ENCODE results near the gene GALNT1. TPM values are rescaled to one million over a fixed set of nuclear protein-coding genes. Genes with fewer than 3 reads are reported as not detected.

The GALNT1 gene
- total and polyA plus RNA-seq, 10 of the 15 experiments (the other 5 are each of a cell fraction or from before 2014, with no cell fraction given), result 8.0 to 53.7 (median 29.9) TPM

- H2AFZ ChIP-seq (ENCODE audit: control insufficient read depth, low read depth, low read length), result no peak overlapping the region; the same call in 1 of the 2 replicates
- RAD21 ChIA-PET (ENCODE audit: unreplicated experiment), result no interaction called here
- WGBS (ENCODE audit: insufficient coverage, insufficient replicate concordance, low lambda C conversion rate, missing lambda C conversion rate), result 26% methylated on average over 3 of the region's 3 CpGs
- TF ChIP-seq EP300 (IDR thresholded peaks at IDR 0.05; ENCODE audit: borderline replicate concordance in 1 of 2, control insufficient read depth in 1 of 2, low read depth in 2 of 2, low read length in 2 of 2) (no peak), EGR1 (IDR thresholded peaks at IDR 0.05; ENCODE audit: borderline replicate concordance in 1 of 2, low read depth in 2 of 2, low read length in 2 of 2) (no peak), NBN (IDR thresholded peaks at IDR 0.05) (no peak), CBX3 (IDR thresholded peaks at IDR 0.05; ENCODE audit: borderline replicate concordance, low read depth) (no peak), NFYB (IDR thresholded peaks at IDR 0.05; ENCODE audit: insufficient read depth, low read depth, low read length) (no peak), NFYA (IDR thresholded peaks at IDR 0.05; ENCODE audit: borderline replicate concordance, low read depth, low read length) (no peak), SPI1 (IDR thresholded peaks at IDR 0.05; ENCODE audit: borderline replicate concordance, insufficient read depth, low read depth, low read length) (no peak), MEF2A (IDR thresholded peaks at IDR 0.05; ENCODE audit: insufficient read depth, low read depth, low read length) (no peak), NR2F1 (conservative IDR thresholded peaks at IDR 0.05) (no peak), JUND (IDR thresholded peaks at IDR 0.05; ENCODE audit: low read depth, low read length) (no peak), HDAC6 (IDR thresholded peaks at IDR 0.05; ENCODE audit: unreplicated experiment) (no peak), TBL1XR1 (IDR thresholded peaks at IDR 0.05; ENCODE audit: low read depth, low read length) (no peak), ETV6 (conservative IDR thresholded peaks at IDR 0.05 in 1 of 2, IDR thresholded peaks at IDR 0.05 in 1 of 2; ENCODE audit: borderline replicate concordance in 1 of 2, low read depth in 1 of 2) (no peak), MYB (IDR thresholded peaks at IDR 0.05; ENCODE audit: borderline replicate concordance, low read depth, low read length) (no peak)
- TF ChIP-seq, protein P1, sequence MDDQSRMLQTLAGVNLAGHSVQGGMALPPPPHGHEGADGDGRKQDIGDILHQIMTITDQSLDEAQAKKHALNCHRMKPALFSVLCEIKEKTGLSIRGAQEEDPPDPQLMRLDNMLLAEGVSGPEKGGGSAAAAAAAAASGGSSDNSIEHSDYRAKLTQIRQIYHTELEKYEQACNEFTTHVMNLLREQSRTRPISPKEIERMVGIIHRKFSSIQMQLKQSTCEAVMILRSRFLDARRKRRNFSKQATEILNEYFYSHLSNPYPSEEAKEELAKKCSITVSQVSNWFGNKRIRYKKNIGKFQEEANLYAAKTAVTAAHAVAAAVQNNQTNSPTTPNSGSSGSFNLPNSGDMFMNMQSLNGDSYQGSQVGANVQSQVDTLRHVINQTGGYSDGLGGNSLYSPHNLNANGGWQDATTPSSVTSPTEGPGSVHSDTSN (IDR thresholded peaks at IDR 0.05; ENCODE audit: insufficient replicate concordance, low read depth, low read length), result no peak
- TF ChIP-seq, protein P2, sequence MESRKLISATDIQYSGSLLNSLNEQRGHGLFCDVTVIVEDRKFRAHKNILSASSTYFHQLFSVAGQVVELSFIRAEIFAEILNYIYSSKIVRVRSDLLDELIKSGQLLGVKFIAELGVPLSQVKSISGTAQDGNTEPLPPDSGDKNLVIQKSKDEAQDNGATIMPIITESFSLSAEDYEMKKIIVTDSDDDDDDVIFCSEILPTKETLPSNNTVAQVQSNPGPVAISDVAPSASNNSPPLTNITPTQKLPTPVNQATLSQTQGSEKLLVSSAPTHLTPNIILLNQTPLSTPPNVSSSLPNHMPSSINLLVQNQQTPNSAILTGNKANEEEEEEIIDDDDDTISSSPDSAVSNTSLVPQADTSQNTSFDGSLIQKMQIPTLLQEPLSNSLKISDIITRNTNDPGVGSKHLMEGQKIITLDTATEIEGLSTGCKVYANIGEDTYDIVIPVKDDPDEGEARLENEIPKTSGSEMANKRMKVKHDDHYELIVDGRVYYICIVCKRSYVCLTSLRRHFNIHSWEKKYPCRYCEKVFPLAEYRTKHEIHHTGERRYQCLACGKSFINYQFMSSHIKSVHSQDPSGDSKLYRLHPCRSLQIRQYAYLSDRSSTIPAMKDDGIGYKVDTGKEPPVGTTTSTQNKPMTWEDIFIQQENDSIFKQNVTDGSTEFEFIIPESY (IDR thresholded peaks at IDR 0.05), result no peak
- TF ChIP-seq, protein P3, sequence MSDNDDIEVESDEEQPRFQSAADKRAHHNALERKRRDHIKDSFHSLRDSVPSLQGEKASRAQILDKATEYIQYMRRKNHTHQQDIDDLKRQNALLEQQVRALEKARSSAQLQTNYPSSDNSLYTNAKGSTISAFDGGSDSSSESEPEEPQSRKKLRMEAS (IDR thresholded peaks at IDR 0.05; ENCODE audit: low read depth, low read length), result no peak
- TF ChIP-seq, protein P4, sequence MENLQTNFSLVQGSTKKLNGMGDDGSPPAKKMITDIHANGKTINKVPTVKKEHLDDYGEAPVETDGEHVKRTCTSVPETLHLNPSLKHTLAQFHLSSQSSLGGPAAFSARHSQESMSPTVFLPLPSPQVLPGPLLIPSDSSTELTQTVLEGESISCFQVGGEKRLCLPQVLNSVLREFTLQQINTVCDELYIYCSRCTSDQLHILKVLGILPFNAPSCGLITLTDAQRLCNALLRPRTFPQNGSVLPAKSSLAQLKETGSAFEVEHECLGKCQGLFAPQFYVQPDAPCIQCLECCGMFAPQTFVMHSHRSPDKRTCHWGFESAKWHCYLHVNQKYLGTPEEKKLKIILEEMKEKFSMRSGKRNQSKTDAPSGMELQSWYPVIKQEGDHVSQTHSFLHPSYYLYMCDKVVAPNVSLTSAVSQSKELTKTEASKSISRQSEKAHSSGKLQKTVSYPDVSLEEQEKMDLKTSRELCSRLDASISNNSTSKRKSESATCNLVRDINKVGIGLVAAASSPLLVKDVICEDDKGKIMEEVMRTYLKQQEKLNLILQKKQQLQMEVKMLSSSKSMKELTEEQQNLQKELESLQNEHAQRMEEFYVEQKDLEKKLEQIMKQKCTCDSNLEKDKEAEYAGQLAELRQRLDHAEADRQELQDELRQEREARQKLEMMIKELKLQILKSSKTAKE (IDR thresholded peaks at IDR 0.05; ENCODE audit: low read depth, poor library complexity, severe bottlenecking), result no peak
Measured at GRCh38 chr18:35729991-35730668, 148.6 kb downstream of the GALNT1 start.

More at GRCh38 chr18:35729991-35730668, 148.6 kb downstream of the GALNT1 start:
- Histone ChIP-seq H3K27ac (ENCODE audit: control insufficient read depth, insufficient read depth) (no peak overlapping the region), H3K36me3 (ENCODE audit: control insufficient read depth in 2 of 2, insufficient read depth in 2 of 2, low read length in 1 of 2) (no peaks in the 10 kb centered on the region), H3K9ac (ENCODE audit: control insufficient read depth, insufficient read depth, low read length) (no peak overlapping the region), H3K9me3 (replicated peaks; ENCODE audit: control insufficient read depth, insufficient read depth, low read length) (no peaks in the 10 kb centered on the region), H3K27me3 (replicated peaks in 1 of 2; ENCODE audit: control insufficient read depth in 2 of 2, insufficient read depth in 2 of 2, low read length in 1 of 2) (no peaks in the 10 kb centered on the region; a peak in 1 of 4 replicates), H3K4me1 (ENCODE audit: control insufficient read depth, insufficient read depth, low read length) (no peaks in the 10 kb centered on the region), H3K79me2 (ENCODE audit: control insufficient read depth, insufficient read depth, low read length) (no peaks in the 10 kb centered on the region), H3K4me2 (ENCODE audit: control insufficient read depth, insufficient read depth) (no peak overlapping the region), H4K20me1 (ENCODE audit: control insufficient read depth, insufficient read depth) (no peaks in the 10 kb centered on the region), H3K4me3 (no peak overlapping the region)
- ATAC-seq (peak; percentile 65), FAIRE-seq (no peak), DNase-seq (ENCODE audit: low read depth, low spot score) (no peak)
- BruUV-seq (replicated peaks), result no TSS peak
- in situ Hi-C loops (cut with MboI), result no loop called here
- SMC1A ChIA-PET (ENCODE audit: uncharacterized antibody, unreplicated experiment), result no interaction called here
- CTCF ChIA-PET, result interaction anchor here (0.5 kb wide), 1 partner anchor 1099 kb away, joined by 3 read pairs; the partner anchor contains the start of genes KIAA1328 and TPGS2
- intact Hi-C loops (cut with micrococcal nuclease; ENCODE audit: unreplicated experiment), result no loop called here
- POLR2A ChIA-PET, result no interaction called here
